Measurements from ENCODE around the gene MRPS5.

Gene MRPS5

DNA sequence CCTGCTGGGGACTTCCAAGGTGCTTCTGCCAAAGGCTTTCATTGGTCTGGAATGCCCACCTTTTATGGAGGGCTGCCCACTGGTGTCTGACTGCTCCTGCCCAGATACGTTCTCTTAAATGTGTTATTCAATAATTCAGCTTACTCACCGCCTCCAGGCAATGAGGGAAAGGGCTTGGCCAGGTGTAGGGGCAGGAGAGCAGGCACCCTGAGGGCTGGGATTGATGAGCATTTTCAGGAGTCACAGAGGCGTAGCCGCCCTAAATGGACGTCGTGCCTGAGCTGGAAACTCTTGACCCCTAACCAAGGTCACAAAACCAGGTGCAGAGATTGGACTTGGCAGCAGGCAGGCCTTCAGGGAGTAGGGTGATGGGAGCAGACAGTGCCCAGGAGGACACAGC, 69.3 kb downstream of the MRPS5 start:
- Mint-ChIP-seq H3K4me3 (no peak overlapping the region), H3K4me1 (ENCODE audit: low read depth) (no peaks in the 10 kb centered on the region), H3K36me3 (ENCODE audit: low read depth) (no peaks in the 10 kb centered on the region), H3K9me3 (no peaks in the 10 kb centered on the region), H3K27ac (no peak overlapping the region), H3K27me3 (peaks cover 17% of the 10 kb centered on the region)
- intact Hi-C loops (cut with micrococcal nuclease), result no loop called here

GRCh38 chr2:95051626-95052025, 70.0 kb downstream of the MRPS5 start:
- Mint-ChIP-seq H3K4me3 (no peak overlapping the region), H3K27ac (no peak overlapping the region), H3K27me3 (peaks cover 17% of the 10 kb centered on the region), H3K36me3 (ENCODE audit: low read depth) (no peaks in the 10 kb centered on the region), H3K4me1 (ENCODE audit: low read depth) (no peaks in the 10 kb centered on the region), H3K9me3 (no peaks in the 10 kb centered on the region)
- intact Hi-C loops (cut with micrococcal nuclease), result no loop called here

DNA sequence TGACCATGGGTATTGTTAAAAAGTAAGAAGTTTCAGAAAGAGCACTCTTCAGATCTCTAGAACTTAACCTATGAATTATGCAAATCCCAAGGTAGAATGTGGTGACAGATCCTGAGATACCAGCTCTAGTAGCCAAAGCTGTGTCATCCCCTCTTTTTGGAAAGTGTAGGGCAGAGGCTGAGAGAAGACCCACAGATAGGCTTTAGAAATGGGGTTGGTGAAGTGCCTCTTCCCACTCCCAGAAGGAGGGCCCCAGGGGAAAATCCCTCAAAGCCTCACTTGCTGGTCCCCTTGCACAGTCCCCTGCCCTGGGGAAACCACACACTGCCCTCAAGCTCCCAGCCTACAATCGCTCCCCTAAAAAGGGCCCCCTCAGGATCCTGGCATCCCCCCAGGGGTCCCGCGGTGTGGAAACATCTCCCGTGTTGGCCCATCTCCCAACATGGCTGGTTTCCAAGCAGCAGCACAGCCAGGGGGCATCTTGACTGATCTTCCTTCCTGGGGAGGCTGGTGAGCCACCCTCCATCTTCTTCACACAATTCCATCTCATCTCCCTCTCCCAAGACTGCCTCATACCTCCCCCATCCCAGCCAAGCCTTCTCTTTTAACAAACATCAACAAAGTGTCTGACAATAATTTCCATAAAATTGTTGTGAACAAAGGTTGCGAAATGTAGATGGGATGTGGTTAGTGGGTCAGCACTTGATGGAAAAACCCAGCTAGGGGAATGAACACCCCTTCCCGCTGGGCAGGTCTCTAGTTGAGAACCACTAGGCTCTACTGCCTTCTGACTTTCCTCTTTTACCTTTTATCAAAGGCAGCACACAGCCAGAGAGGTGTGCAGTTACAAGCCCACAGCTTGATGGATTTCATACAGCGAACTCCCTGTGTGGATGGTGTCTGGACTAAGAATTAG, 71.0 kb downstream of the MRPS5 start:
- Mint-ChIP-seq H3K27ac (no peak overlapping the region), H3K36me3 (ENCODE audit: low read depth) (no peaks in the 10 kb centered on the region), H3K4me3 (no peak overlapping the region), H3K9me3 (no peaks in the 10 kb centered on the region), H3K27me3 (peaks cover 16% of the 10 kb centered on the region), H3K4me1 (ENCODE audit: low read depth) (no peaks in the 10 kb centered on the region)
- intact Hi-C loops (cut with micrococcal nuclease), result no loop called here

DNA sequence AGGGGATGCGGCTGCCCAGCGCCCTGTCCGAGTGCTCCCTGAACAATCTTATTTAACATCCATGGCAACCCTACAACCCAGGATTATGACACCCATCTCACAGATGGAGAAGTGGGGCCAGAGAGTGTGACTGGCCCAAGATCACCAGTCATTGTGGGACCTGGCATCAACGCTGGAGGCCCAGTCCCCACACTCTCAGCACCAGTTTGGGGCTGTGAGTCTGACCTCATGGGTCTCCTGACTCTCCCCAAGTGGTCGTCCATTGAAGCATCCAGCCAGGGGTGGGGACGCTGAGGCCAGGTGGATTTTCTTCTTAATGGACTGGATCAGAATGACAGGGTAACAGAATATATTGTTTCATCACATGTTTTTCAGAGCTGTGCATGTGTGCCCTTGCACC, 71.6 kb downstream of the MRPS5 start:
- H3K4me1 Mint-ChIP-seq (ENCODE audit: low read depth), result no peaks in the 10 kb centered on the region
- no peak overlapping the region for H3K27ac Mint-ChIP-seq
- peaks cover 15% of the 10 kb centered on the region for H3K27me3 Mint-ChIP-seq
- intact Hi-C loops (cut with micrococcal nuclease), result no loop called here
- H3K36me3 Mint-ChIP-seq (ENCODE audit: low read depth), result no peaks in the 10 kb centered on the region
- no peaks in the 10 kb centered on the region for H3K9me3 Mint-ChIP-seq
- H3K4me3 Mint-ChIP-seq, result no peak overlapping the region

DNA sequence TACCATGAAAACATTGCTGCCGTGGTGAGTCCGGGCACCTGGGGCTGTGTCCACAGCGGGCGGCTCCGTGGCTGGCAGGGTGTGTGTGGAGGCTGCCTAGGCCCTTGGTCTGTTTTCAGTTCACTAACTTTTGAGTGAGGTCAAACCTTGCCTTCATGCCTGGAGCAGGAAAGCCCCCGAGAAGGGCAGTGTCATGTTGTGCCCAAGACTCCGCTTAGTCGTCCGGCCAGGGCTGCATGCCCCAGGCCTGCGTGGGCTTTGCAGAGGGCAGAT, 72.0 kb downstream of the MRPS5 start:
- Mint-ChIP-seq H3K4me1 (ENCODE audit: low read depth) (no peaks in the 10 kb centered on the region), H3K9me3 (no peaks in the 10 kb centered on the region), H3K4me3 (no peak overlapping the region), H3K36me3 (ENCODE audit: low read depth) (no peaks in the 10 kb centered on the region), H3K27ac (no peak overlapping the region), H3K27me3 (peaks cover 15% of the 10 kb centered on the region)
- intact Hi-C loops (cut with micrococcal nuclease), result no loop called here

DNA sequence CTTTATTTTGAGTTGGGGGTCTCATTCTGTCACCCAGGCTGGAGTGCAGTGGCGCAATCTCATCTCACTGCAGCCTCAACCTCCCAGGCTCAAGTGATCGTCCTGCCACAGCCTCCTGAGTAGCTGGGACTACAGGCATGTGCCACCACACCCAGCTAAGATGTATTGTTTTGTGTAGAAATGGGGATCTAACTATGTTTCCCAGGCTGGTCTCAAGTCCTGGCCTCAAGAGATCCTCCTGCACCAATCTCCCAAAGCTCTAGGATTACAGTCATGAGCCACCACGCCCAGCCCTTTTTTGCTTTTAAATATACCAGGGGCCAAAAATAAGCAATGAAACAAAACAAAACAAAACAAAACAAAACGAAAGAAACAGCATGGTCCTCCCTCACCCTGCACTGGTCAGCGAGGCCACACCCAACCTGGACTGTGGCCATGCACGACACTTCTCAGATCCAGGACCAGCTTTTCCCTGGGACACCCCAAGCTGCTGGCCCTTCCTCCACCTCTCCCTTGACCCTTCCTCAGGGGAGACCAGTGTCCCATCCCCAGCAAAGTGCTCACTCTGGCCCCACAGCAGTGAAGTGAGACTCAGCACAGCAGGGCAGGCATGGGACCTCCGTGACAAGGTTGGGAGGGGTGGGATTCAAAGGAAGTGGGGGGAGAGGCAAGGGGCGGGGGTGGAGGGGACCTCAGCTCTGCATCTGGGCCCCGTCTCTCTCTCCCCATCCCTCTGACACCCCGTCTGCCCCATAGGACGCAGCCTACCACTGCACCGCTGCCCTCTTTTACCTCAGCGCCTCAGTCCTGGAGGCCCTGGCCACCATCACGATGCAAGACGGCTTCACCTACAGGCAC, 72.6 kb downstream of the MRPS5 start:
- intact Hi-C loops (cut with micrococcal nuclease), result no loop called here
- Mint-ChIP-seq H3K4me1 (ENCODE audit: low read depth) (no peaks in the 10 kb centered on the region), H3K36me3 (ENCODE audit: low read depth) (no peaks in the 10 kb centered on the region), H3K27ac (no peak overlapping the region), H3K9me3 (no peaks in the 10 kb centered on the region), H3K27me3 (peaks cover 12% of the 10 kb centered on the region), H3K4me3 (no peak overlapping the region)

DNA sequence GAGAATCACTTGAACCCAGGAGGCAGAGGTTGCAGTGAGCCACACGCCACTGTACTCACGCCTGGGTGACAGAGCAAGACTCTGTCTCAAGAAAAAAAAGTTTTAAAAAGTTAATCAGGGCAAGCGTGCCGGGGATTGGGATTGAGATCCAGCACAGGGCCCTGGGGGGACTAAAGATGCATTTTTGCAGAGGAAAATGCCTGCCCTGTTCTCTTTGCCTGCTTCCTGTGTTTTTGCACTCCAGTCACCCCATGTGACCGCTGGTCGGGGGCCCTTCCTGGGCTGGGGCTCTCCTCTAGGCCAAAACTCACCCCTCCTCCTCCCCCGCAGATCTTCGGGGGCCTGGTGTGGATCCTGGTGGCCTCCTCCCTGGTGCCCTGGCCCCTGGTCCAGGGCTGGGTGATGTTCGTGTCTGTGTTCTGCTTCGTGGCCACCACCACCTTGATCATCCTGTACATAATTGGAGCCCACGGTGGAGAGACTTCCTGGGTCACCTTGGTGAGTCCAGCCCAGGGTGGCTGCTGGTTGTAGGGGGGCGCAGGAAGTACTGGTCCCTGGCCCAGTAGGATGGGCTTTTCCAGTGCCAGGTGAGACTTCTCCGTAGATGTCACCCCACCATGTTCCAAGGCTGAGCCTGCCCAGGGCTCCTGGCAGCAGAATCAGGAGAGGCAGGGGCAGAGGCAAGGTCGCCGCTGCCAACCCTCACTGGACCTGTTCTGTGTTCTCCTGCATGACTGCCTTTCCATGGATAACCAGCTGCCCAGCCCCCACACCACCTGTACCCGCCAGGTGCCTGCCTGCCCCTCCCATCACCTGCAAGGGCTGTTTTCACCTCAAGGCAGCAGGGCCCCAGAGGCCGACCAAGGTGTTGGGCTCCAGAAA, 73.7 kb downstream of the MRPS5 start:
- Mint-ChIP-seq H3K4me3 (no peak overlapping the region), H3K27me3 (peaks cover 13% of the 10 kb centered on the region), H3K27ac (no peak overlapping the region), H3K4me1 (ENCODE audit: low read depth) (no peaks in the 10 kb centered on the region), H3K36me3 (ENCODE audit: low read depth) (no peaks in the 10 kb centered on the region), H3K9me3 (no peaks in the 10 kb centered on the region)
- intact Hi-C loops (cut with micrococcal nuclease), result no loop called here

DNA sequence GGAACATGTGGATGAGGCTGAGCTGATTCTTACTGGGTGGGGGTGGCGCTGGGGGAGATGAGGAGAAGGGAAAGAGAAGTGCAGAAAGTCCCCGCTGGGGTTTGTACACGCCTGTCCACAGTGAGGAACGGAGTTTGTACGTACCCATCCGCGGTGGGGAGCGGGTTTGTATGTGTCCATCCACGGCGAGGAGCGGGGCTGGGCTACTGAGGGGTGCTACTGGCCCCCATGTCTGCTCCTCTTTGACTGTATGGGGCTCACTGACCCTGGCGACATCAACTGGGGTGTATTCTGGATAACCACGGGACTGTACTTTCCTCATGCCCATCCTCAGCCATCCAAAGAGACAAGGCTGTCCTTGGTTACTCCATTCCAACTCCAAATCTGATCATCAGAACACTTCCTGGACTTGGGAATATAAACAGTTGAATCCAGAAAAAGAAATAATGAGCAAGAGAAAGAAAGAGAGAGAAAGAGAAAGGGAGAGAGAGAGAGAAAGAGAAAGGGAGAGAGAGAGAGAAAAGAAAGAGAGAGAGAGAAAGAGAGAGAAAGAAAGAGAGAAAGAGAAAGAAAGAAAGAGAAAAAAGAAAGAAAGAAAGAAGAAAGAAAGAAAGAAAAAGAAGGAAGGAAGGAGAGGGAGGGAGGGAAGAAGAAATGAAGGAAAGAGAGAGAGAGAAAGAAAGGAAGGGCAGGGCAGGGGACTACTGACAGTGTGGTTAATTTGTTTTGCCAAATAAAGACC, 75.1 kb downstream of the MRPS5 start:
- Mint-ChIP-seq H3K9me3 (no peaks in the 10 kb centered on the region), H3K27me3 (peaks cover 11% of the 10 kb centered on the region), H3K4me3 (no peak overlapping the region), H3K36me3 (ENCODE audit: low read depth) (no peaks in the 10 kb centered on the region), H3K27ac (no peak overlapping the region), H3K4me1 (ENCODE audit: low read depth) (no peaks in the 10 kb centered on the region)
- intact Hi-C loops (cut with micrococcal nuclease), result no loop called here

- Mint-ChIP-seq H3K27me3 (peaks cover 7% of the 10 kb centered on the region), H3K27ac (no peak overlapping the region), H3K4me3 (no peak overlapping the region), H3K4me1 (ENCODE audit: low read depth) (no peaks in the 10 kb centered on the region), H3K36me3 (ENCODE audit: low read depth) (no peaks in the 10 kb centered on the region), H3K9me3 (no peaks in the 10 kb centered on the region)
- intact Hi-C loops (cut with micrococcal nuclease), result no loop called here
These were observed 77.0 kb downstream of the MRPS5 start for GRCh38 chr2:95044601-95045000.

DNA sequence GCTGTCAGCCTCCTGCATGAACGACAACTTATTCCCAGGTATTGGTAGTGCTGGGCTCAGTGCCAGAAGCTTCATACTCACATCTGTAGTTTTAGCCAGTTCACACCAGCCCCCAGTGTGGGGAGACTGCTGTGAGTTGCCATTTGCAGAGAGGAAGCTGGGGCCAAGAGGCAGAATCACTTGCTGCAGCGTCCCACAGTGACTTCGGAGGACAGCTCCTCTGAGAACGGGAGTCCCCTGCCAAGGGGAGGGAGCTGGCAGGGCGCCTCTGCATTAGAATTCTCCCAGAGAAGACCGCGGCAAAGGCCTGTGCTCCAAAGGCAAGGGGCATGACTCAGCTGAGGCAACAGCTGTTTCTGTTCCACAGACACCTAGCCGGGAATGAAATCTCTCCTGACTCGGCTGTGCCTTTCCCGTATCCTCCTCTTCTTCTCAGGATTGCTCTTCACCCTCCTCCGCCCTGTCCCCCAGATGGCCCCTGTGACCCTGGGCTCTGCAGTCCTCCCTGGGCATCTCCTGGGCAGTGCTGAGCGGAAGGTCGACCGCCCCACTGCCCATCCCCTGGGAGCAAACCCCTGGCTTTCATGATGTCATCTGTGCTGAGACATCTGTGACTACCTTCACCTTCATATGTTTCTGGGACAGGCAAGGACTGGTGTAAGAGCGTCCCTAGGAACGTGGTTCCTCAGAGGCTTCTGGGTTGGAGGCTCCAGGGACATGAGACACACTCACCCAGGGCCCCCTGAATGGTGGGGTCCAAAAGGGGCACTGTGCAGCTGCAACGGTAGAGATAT, 78.1 kb downstream of the MRPS5 start:
- no peak overlapping the region for H3K4me3 Mint-ChIP-seq
- intact Hi-C loops (cut with micrococcal nuclease), result no loop called here
- H3K27ac Mint-ChIP-seq, result no peak overlapping the region
- no peaks in the 10 kb centered on the region for H3K4me1 Mint-ChIP-seq (ENCODE audit: low read depth)
- H3K9me3 Mint-ChIP-seq, result peaks cover 10% of the 10 kb centered on the region
- peaks cover 7% of the 10 kb centered on the region for H3K27me3 Mint-ChIP-seq
- H3K36me3 Mint-ChIP-seq (ENCODE audit: low read depth), result no peaks in the 10 kb centered on the region

- H3K4me3 Mint-ChIP-seq, result no peak overlapping the region
- intact Hi-C loops (cut with micrococcal nuclease), result no loop called here
- peaks cover 7% of the 10 kb centered on the region for H3K27me3 Mint-ChIP-seq
- no peaks in the 10 kb centered on the region for H3K4me1 Mint-ChIP-seq (ENCODE audit: low read depth)
- H3K27ac Mint-ChIP-seq, result no peak overlapping the region
- H3K9me3 Mint-ChIP-seq, result peaks cover 19% of the 10 kb centered on the region
- H3K36me3 Mint-ChIP-seq (ENCODE audit: low read depth), result no peaks in the 10 kb centered on the region
These were observed 78.9 kb downstream of the MRPS5 start for GRCh38 chr2:95042472-95043271.

DNA sequence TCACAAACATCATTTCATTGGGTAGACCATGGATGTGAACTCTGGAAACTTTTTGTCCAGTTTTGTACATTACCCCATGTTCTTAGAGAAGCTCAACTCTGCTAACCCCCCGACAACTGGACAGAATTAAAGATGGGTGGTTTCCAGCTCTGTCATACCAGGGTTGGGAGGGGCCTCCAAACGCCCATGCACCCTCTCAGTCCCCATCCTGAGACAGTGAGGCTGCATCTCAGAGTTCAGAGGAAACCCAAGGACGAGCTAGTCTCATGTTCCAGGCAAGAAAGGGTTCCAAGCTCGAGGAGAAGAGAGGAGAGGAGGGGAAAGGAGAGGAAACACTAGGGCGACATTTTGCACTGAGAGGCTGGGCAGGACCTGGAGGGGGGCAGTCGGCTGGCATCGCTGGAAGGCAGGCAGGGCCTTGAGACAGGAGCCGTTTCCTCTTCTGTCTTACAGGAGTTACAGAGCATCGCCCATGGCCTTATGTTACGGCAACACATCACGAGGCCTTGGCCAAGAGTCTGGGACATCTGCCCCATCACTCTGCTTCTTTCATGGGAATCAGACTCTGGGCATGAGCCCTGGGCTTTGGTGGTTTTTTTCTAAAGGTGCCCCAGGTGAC, 79.7 kb downstream of the MRPS5 start:
- H3K27ac Mint-ChIP-seq, result no peak overlapping the region
- no peaks in the 10 kb centered on the region for H3K36me3 Mint-ChIP-seq (ENCODE audit: low read depth)
- peaks cover 7% of the 10 kb centered on the region for H3K27me3 Mint-ChIP-seq
- no peak overlapping the region for H3K4me3 Mint-ChIP-seq
- peaks cover 26% of the 10 kb centered on the region for H3K9me3 Mint-ChIP-seq
- intact Hi-C loops (cut with micrococcal nuclease), result no loop called here
- H3K4me1 Mint-ChIP-seq (ENCODE audit: low read depth), result no peaks in the 10 kb centered on the region
